DOHH2 (cell line): ENCODE data around the gene ABCF1.
A peak's percentile ranks its signal among the peaks of the same experiment; 100 is the strongest.

Source experiments
- H3F3A ChIP-seq: fragments of 200-600 bp; sonication (generic), shearing (Covaris generic); 2 replicates; pipeline ENCODE4 v1.6.0; 2016; ENCODE audit warnings: antibody characterized with exemption, mild to moderate bottlenecking; ENCODE audit not compliant: control insufficient read depth, insufficient read depth
- H3K27ac ChIP-seq: fragments of 200-600 bp; sonication (generic); 2 replicates; pipeline ENCODE4 v1.5.1; 2014; ENCODE audit warnings: low read depth, mild to moderate bottlenecking, low read length, moderate library complexity
- H3K27me3 ChIP-seq: fragments of 200-600 bp; sonication (generic); 2 replicates; pipeline ENCODE4 v1.6.1; 2014; ENCODE audit warnings: mild to moderate bottlenecking, low read length, mixed read lengths; ENCODE audit not compliant: control insufficient read depth
- H3K36me3 ChIP-seq: fragments of 200-600 bp; sonication (generic); 2 replicates; pipeline ENCODE4 v1.6.1; 2014; ENCODE audit warnings: mild to moderate bottlenecking, low read length, moderate library complexity, mixed read lengths; ENCODE audit not compliant: control insufficient read depth
- H3K4me1 ChIP-seq: fragments of 200-600 bp; sonication (generic); 2 replicates; pipeline ENCODE4 v1.6.1; 2014; ENCODE audit warnings: mild to moderate bottlenecking, low read length, mixed read lengths; ENCODE audit not compliant: control insufficient read depth
- H3K4me2 ChIP-seq: fragments of 200-600 bp; sonication (generic); 2 replicates; pipeline ENCODE4 v1.6.0; 2014; ENCODE audit warnings: mild to moderate bottlenecking, low read length, moderate library complexity
- H3K4me3 ChIP-seq: fragments of 200-600 bp; sonication (generic); 2 replicates; pipeline ENCODE4 v1.5.1; 2014; ENCODE audit warnings: mild to moderate bottlenecking, low read length, mixed read lengths
- H3K79me2 ChIP-seq: fragments of 200-600 bp; sonication (generic); 2 replicates; pipeline ENCODE4 v1.6.1; 2014; ENCODE audit warnings: mild to moderate bottlenecking, low read length, mixed read lengths; ENCODE audit not compliant: control insufficient read depth
- H3K9me2 ChIP-seq: fragments of 200-600 bp; sonication (generic); replicated peaks from 2 replicates; pipeline ENCODE4 v1.6.1; 2014; ENCODE audit warnings: mild to moderate bottlenecking, low read length, mixed read lengths; ENCODE audit not compliant: control insufficient read depth
- H3K9me3 ChIP-seq: fragments of 200-600 bp; sonication (generic); 2 replicates; pipeline ENCODE4 v1.6.1; 2014; ENCODE audit warnings: antibody characterized with exemption, low read length, mixed read lengths; ENCODE audit not compliant: control insufficient read depth, insufficient read depth
- H4K20me1 ChIP-seq: fragments of 200-600 bp; sonication (generic); 2 replicates; pipeline ENCODE4 v1.6.0; 2014; ENCODE audit warnings: low read depth, mild to moderate bottlenecking, antibody characterized with exemption, low read length, moderate library complexity; ENCODE audit not compliant: control insufficient read depth, insufficient read depth
- EZH2phosphoT487 ChIP-seq: fragments of 200-600 bp; sonication (generic); IDR thresholded peaks from 2 replicates; pipeline ENCODE4 v1.6.1; 2017; ENCODE audit warnings: borderline replicate concordance, mild to moderate bottlenecking, antibody characterized with exemption, low read length, moderate library complexity, mixed read lengths
- TF ChIP-seq, protein P1 (sequence below): fragments of 200-600 bp; sonication (generic); IDR thresholded peaks from one replicate; pipeline ENCODE4 v1.5.1; 2014; ENCODE audit warnings: antibody characterized with exemption, mild to moderate bottlenecking, low read depth, low read length; ENCODE audit not compliant: poor library complexity, severe bottlenecking

ABCF1 gene

DNA sequence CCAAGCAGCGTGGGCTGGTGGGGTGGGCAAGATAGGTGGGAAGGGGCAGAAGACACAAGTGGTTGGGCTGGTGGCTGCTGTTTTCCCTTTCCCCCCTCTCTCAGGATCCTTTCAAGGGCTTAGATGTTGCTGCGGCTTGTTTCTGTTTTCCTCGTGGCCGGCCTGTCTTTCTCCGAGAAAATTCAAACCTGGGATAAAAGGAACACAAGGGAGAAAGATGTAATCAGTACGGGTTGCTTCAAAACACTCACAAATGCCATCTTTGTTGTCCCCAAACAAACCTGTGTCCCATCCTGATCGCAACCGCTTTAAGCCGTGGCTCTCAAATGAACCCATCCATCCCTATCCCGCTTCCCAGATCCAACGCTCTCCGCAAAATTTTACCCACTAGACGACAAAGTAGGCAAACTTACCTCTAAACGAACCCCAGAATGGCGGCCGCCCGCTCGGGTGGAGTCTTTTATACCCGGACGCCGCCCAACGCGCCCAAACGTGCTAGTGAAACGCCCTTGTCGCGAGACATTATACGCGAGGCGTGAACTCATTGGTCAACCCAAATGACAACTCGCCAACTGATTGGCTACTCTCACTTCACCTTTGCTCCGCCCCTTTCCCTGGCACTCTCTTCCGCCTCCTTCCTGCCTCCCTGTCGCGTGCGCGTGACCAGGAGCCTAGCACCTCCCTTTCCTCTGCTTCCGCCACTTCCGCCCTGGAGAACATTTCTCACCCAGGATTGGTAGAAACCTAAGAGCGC lies 45.7 kb downstream of the ABCF1 start, which contains the start of gene PPP1R10:
Gene PPP1R10 (minus strand): TSS at position 433 of the 754 bp plus-strand sequence. CDS start 7,299 bp downstream, outside the sequence.
- H3K9me3 ChIP-seq = no peaks in the 10 kb centered on the region
- H3K4me2 ChIP-seq = peak within 1 kb of the TSS; percentile 96
- TF ChIP-seq, protein P1, sequence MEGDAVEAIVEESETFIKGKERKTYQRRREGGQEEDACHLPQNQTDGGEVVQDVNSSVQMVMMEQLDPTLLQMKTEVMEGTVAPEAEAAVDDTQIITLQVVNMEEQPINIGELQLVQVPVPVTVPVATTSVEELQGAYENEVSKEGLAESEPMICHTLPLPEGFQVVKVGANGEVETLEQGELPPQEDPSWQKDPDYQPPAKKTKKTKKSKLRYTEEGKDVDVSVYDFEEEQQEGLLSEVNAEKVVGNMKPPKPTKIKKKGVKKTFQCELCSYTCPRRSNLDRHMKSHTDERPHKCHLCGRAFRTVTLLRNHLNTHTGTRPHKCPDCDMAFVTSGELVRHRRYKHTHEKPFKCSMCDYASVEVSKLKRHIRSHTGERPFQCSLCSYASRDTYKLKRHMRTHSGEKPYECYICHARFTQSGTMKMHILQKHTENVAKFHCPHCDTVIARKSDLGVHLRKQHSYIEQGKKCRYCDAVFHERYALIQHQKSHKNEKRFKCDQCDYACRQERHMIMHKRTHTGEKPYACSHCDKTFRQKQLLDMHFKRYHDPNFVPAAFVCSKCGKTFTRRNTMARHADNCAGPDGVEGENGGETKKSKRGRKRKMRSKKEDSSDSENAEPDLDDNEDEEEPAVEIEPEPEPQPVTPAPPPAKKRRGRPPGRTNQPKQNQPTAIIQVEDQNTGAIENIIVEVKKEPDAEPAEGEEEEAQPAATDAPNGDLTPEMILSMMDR = no peak
- no peak for TF ChIP-seq EZH2phosphoT487
- no peaks in the 10 kb centered on the region for H3K27me3 ChIP-seq
- peaks cover 40% of the 10 kb centered on the region for H3K4me1 ChIP-seq
- H3F3A ChIP-seq = peaks cover 36% of the 10 kb centered on the region
- H3K79me2 ChIP-seq = peaks cover 79% of the 10 kb centered on the region
- peak within 1 kb of the TSS; percentile 89 for H3K27ac ChIP-seq
- H4K20me1 ChIP-seq = peaks cover 25% of the 10 kb centered on the region
- peak within 1 kb of the TSS; percentile 83 for H3K4me3 ChIP-seq
- H3K9me2 ChIP-seq = no peaks in the 10 kb centered on the region
- H3K36me3 ChIP-seq = peaks cover 80% of the 10 kb centered on the region

DNA sequence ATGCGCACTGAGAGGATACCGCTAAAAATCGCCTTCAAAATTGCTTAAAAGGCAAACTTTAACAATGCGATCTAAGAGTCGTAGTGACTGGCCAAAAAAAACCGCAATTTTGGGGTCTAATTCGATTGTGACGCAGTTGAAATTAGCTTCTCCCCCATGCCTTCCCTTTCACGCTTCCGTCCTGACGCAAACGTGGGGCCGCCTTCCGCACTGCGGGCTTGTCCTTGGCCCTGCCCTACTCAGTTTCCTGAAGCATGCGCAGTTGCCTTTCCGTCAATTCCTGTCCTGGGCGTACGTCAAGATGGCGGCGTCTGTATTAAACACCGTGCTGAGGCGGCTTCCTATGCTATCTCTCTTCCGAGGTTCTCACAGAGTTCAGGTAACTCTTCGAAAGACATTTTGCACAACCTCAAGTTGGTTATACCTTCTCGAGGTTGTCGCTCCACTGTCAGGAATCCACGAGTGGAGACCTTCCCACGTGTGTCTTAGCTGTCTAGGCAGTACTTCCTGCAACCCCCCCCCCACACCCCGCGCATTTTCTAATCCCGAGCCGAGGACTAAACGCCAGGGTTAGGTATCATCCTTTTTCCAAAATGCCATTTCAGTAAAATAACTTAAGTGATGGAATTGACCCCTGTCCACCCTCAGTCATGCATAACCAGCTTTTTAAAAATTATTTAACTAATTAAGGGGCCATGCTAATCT lies 46.5 kb downstream of the ABCF1 start, which contains the start of gene MRPS18B:
Gene MRPS18B (plus strand): TSS at position 276 of the 705 bp plus-strand sequence. CDS start 26 bp downstream, at position 302.
- Histone ChIP-seq H4K20me1 (peaks cover 23% of the 10 kb centered on the region), H3K27ac (peak within 1 kb of the TSS; percentile 89), H3K9me2 (no peaks in the 10 kb centered on the region), H3K4me2 (peak within 1 kb of the TSS; percentile 96), H3K4me3 (peak within 1 kb of the TSS; percentile 83), H3K4me1 (peaks cover 33% of the 10 kb centered on the region), H3K9me3 (no peaks in the 10 kb centered on the region), H3F3A (peaks cover 30% of the 10 kb centered on the region), H3K79me2 (peaks cover 71% of the 10 kb centered on the region), H3K27me3 (no peaks in the 10 kb centered on the region), H3K36me3 (peaks cover 80% of the 10 kb centered on the region)
- TF ChIP-seq, protein P1 = no peak
- TF ChIP-seq EZH2phosphoT487 = no peak

DNA sequence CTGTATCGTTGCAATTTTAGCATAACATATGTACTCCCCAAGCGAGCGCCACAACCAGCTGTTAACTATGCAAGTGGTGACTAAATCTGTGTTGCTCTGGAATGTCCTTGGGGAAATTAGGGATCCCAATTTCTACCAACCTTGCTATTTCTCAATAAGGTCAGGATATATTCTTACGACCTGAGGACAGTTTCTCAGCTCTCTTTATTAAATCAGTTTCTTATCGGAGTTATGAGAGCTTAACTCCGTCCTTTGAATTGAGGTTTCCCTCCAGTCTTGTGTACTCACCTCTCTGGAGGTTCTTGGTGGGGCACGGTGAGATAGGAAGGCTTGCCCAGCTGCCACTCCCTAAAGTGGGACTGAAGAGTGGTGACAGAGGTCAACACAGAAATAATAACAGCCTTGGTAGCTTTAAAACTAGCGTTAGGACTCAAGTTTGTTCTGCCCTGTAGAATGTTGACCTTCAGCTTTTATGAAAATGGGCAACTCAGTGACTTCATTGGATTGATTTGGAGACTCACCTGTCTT lies 47.1 kb downstream of the ABCF1 start:
- H3K4me2 ChIP-seq = peak overlapping the region; percentile 91
- no peaks in the 10 kb centered on the region for H3K9me3 ChIP-seq
- peak overlapping the region; percentile 89 for H3K27ac ChIP-seq
- H3K4me3 ChIP-seq = peak overlapping the region; percentile 83
- peaks cover 80% of the 10 kb centered on the region for H3K36me3 ChIP-seq
- H4K20me1 ChIP-seq = peaks cover 23% of the 10 kb centered on the region
- peaks cover 65% of the 10 kb centered on the region for H3K79me2 ChIP-seq
- H3K9me2 ChIP-seq = no peaks in the 10 kb centered on the region
- no peaks in the 10 kb centered on the region for H3K27me3 ChIP-seq
- H3F3A ChIP-seq = peaks cover 27% of the 10 kb centered on the region
- peaks cover 27% of the 10 kb centered on the region for H3K4me1 ChIP-seq
- no peak for TF ChIP-seq EZH2phosphoT487
- TF ChIP-seq, protein P1 = no peak
